K562 treated with DMSO at 1 percent for 48 hours (cell line): ENCODE data around the gene TMEM151A. TPM values are rescaled to one million over a fixed set of nuclear protein-coding genes. Genes with fewer than 3 reads are reported as not detected.

Experiments used
- total RNA-seq: library from RNA; unstranded; fragments of 300-600 nt; gene quantifications from 2 replicates; pipeline ENCODE4 v1.2.3, GENCODE V29; 2022; ENCODE audit warnings: low replicate concordance; ENCODE audit errors: extremely low read depth

The TMEM151A gene
- not detected in 2 replicates for total RNA-seq

GRCh38 chr11:66291706-66292542 lies at the start of gene TMEM151A:
TSS of gene TMEM151A (plus strand) at chr11:66291894. CDS start at chr11:66292014, 120 bp downstream.

GRCh38 chr11:66268244-66268951 lies 23.3 kb upstream of the TMEM151A start, which contains the start of gene RAB1B:
TSS of gene RAB1B (plus strand) at chr11:66268639. CDS start at chr11:66268680, 41 bp downstream.

DNA sequence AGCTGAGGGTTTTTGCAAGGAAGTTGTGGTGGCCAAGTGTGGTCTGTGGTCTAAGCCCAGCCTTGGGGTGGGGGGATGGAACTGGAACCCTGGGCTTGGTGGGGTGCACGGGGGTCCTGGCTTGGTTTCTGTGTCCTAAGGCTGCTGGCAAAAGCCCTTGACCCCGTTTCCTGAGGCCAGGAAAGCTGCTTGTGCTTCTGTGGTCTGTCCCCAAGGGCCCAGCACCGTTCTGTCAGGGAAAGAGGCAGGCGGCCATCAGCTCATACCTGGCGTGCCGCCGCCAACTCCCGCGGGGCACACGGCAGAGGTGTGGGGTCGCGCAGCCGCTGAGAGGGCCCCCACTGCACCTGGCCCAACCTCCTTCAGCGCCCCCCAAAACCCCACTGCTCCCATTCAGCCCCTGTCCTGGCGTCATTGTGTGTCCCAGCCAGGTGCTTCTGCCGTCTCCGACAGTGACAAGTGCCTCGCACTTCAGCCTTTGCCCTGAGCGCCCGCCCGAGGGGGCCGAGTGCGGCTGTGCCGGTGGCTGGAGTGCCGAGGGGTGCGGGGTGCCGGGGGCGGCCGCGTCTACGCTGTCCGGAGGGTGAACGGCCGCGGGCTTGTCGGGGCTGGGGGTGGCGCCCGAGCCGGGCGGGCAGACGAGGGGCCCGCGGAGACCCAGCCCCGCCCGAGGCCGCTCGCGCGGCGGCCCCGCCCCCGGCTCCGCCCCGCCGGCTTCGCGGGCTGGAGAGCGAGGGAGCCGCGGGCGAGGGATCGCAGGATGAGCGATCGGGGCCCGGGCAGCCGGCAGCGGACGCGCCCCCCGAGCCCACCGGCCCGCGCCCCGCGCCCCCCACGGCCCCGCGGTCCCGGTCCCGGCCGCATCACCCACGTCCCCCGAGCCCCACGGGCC lies 14.0 kb upstream of the TMEM151A start, which contains the start of gene CNIH2:
TSS of gene CNIH2 (plus strand) at position 705 of the 892 bp plus-strand sequence. CDS start 282 bp downstream, outside the sequence.

GRCh38 chr11:66288671-66289547 lies 2.8 kb upstream of the TMEM151A start, which contains the start of gene YIF1A:
TSS of gene YIF1A (minus strand) at chr11:66289143. CDS start at chr11:66288985, 158 bp downstream.

DNA sequence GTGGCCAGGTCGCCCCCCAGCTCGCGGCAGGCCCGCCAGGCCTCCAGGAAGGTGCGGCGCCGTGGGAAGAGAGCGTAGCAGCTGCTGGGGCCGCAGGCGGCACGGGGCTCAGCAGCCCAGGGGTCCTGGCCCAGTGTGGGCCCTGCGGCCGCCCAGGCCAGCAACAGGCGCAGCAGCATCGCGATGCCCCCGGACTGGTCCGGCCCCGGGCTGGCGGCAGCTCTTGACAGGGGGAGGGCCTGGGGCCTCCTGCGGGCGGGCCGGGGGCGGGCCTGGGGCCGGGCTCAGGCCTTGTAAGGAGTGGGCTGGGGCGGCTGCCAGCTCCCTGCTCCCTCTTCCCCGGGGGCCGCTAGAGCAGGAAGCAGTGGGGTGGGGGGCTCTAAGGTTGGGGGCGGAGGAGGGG lies 25.2 kb downstream of the TMEM151A start, which contains the start of gene CD248:
TSS of gene CD248 (minus strand) at position 196 of the 403 bp plus-strand sequence. CDS start at position 179, 17 bp downstream.

GRCh38 chr11:66336234-66337102 lies 44.8 kb downstream of the TMEM151A start, which contains the start of gene RIN1:
TSS of gene RIN1 (minus strand) at chr11:66336434. CDS start at chr11:66336402, 32 bp downstream.

DNA sequence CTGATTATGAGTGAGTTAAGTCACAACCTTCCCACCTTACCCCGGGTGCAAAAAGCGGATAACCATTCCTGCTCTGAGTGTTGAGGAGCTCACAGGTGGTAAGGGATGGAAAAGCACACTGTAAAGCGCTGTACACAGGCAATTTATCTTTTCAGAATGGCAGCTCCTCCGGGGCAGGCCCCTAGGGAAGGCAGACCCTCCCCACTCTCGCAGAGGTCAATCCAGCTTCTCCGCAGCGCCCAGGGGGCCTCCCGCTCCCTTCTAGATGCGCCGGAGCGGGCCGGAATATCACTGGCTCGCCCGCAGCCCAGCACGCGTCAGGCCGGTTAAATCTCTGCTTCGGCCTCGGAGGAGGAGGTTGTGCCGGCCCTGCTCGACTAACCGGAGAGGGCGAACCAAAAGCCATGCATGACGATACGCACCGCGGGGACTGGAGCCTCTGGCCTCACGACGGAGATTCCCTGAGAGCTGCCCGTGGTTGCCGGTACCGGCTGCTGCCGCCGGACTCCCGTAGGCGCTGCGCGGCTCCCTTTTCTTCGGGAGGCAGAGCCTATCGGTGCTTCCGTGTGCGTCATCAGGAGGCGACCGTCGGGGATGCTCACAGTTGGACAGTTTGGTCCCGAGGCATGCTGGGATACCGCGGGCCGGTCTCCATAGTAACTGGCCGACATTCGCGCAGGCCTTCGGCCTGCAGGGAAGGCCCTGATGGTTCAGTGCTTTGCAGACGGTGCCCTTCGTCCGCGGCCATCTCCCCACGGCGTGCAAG lies 53.0 kb downstream of the TMEM151A start, which contains the start of gene BRMS1:
TSS of gene BRMS1 (minus strand) at position 555 of the 766 bp plus-strand sequence. CDS start 2,870 bp downstream, outside the sequence.

Other genes with a start within 250 kb of the TMEM151A start
- gene GAL3ST3, start 242.7 kb upstream of the TMEM151A start, total RNA-seq: not detected in 2 replicates
- not detected in 2 replicates for gene SF3B2, start 239.5 kb upstream of the TMEM151A start, total RNA-seq
- gene PACS1, start 221.6 kb upstream of the TMEM151A start, total RNA-seq: not detected in 2 replicates
- gene KLC2, start 34.2 kb upstream of the TMEM151A start, total RNA-seq: not detected in 2 replicates
- gene RAB1B, start 23.3 kb upstream of the TMEM151A start, total RNA-seq: 266 TPM in 1 of 2 replicates, not detected in the other
- not detected in 2 replicates for gene CNIH2, start 13.7 kb upstream of the TMEM151A start, total RNA-seq
- not detected in 2 replicates for gene YIF1A, start 2.8 kb upstream of the TMEM151A start, total RNA-seq
- gene CD248, start 25.1 kb downstream of the TMEM151A start, total RNA-seq: not detected in 2 replicates
- not detected in 2 replicates for gene RIN1, start 44.5 kb downstream of the TMEM151A start, total RNA-seq
- not detected in 2 replicates for gene BRMS1, start 53.2 kb downstream of the TMEM151A start, total RNA-seq
- gene B4GAT1, start 55.7 kb downstream of the TMEM151A start, total RNA-seq: not detected in 2 replicates
- gene SLC29A2, start 79.9 kb downstream of the TMEM151A start, total RNA-seq: not detected in 2 replicates
- not detected in 2 replicates for gene NPAS4, start 129.1 kb downstream of the TMEM151A start, total RNA-seq
- gene MRPL11, start 147.0 kb downstream of the TMEM151A start, total RNA-seq: not detected in 2 replicates
- gene PELI3, start 175.0 kb downstream of the TMEM151A start, total RNA-seq: not detected in 2 replicates
- gene DPP3, start 188.5 kb downstream of the TMEM151A start, total RNA-seq: not detected in 2 replicates
- not detected in 2 replicates for gene BBS1, start 218.7 kb downstream of the TMEM151A start, total RNA-seq